ENCODE data around the gene RNF150.
A peak's percentile ranks its signal among the peaks of the same experiment; 100 is the strongest.

Gene RNF150

DNA sequence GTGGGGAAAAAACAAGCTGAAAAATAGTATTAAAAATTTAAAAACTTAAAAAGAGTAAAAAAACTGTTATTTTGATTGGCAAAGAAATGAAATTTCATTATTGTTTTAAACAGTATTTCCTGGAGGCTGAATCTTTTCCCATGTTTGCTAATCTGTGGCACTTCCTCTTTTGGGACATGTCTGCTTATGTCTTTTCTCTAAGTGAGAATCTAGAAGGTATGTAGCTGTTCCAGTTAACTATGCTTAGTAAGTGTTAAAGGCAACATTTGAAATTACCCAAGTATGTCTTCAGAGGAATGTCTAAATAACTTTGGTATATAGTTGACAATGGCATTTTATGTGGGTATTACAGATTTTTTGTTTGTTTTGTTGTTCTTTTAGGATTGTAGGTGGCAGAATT is 295.5 kb downstream of the RNF150 start:
- no peak for DNase-seq (ENCODE audit: low read depth in 1 of 2, low spot score in 1 of 2)
- H3K27ac ChIP-seq (replicated peaks) = no peak overlapping the region
- peaks cover 5% of the 10 kb centered on the region for H3K27me3 ChIP-seq (ENCODE audit: insufficient read depth, poor library complexity, severe bottlenecking)
- TF ChIP-seq SPI1 (IDR thresholded peaks at IDR 0.05; ENCODE audit: borderline replicate concordance, low read depth) = peak; percentile 96
- TF ChIP-seq REST (IDR thresholded peaks at IDR 0.05; ENCODE audit: insufficient replicate concordance, low read depth) = no peak
- TF ChIP-seq GABPA (IDR thresholded peaks at IDR 0.05; ENCODE audit: low read depth) = no peak
- no peak overlapping the region for H3K4me3 ChIP-seq (replicated peaks; ENCODE audit: insufficient read depth, low read length)

- no peak for DNase-seq (ENCODE audit: low read depth in 1 of 2, low spot score in 1 of 2)
- no peak for TF ChIP-seq GABPA (IDR thresholded peaks at IDR 0.05; ENCODE audit: low read depth)
- TF ChIP-seq SPI1 (IDR thresholded peaks at IDR 0.05; ENCODE audit: borderline replicate concordance, low read depth) = no peak
- TF ChIP-seq POLR2AphosphoS5 (IDR thresholded peaks at IDR 0.05; ENCODE audit: low read depth) = no peak
- TF ChIP-seq, protein P1, sequence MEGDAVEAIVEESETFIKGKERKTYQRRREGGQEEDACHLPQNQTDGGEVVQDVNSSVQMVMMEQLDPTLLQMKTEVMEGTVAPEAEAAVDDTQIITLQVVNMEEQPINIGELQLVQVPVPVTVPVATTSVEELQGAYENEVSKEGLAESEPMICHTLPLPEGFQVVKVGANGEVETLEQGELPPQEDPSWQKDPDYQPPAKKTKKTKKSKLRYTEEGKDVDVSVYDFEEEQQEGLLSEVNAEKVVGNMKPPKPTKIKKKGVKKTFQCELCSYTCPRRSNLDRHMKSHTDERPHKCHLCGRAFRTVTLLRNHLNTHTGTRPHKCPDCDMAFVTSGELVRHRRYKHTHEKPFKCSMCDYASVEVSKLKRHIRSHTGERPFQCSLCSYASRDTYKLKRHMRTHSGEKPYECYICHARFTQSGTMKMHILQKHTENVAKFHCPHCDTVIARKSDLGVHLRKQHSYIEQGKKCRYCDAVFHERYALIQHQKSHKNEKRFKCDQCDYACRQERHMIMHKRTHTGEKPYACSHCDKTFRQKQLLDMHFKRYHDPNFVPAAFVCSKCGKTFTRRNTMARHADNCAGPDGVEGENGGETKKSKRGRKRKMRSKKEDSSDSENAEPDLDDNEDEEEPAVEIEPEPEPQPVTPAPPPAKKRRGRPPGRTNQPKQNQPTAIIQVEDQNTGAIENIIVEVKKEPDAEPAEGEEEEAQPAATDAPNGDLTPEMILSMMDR (IDR thresholded peaks at IDR 0.05; ENCODE audit: insufficient read depth, low read length) = no peak
- TF ChIP-seq REST (IDR thresholded peaks at IDR 0.05; ENCODE audit: insufficient replicate concordance, low read depth) = no peak
- no peak overlapping the region for H3K27ac ChIP-seq (replicated peaks)
- no peak overlapping the region for H3K4me3 ChIP-seq (replicated peaks; ENCODE audit: insufficient read depth, low read length)
- peaks cover 5% of the 10 kb centered on the region for H3K27me3 ChIP-seq (ENCODE audit: insufficient read depth, poor library complexity, severe bottlenecking)
Measured at GRCh38 chr4:140834839-140835495, 298.3 kb downstream of the RNF150 start.

DNA sequence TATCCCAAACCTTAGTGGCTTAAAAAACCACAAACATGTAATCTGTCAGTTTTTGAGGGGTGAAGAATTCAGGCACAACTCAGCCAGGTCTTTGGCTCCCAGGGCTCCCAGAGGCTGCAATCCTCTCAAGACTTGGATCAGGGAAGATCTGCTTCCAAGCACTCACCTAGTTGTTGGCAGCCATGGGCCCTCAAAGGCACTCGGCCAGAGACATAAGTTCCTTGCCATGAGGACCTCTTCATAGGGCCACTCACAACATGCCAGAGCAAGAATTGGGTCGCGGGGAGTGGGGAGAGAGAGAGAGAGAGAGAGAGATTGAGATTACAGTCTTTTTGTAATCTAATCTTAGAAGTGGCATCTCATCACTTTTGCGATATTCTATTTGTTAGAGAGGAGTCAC is 300.0 kb downstream of the RNF150 start:
- Histone ChIP-seq H3K27ac (replicated peaks) (no peak overlapping the region), H3K27me3 (ENCODE audit: insufficient read depth, poor library complexity, severe bottlenecking) (peaks cover 5% of the 10 kb centered on the region), H3K4me3 (replicated peaks; ENCODE audit: insufficient read depth, low read length) (no peak overlapping the region)
- no peak for DNase-seq (ENCODE audit: low read depth in 1 of 2, low spot score in 1 of 2)
- TF ChIP-seq, protein P1 (IDR thresholded peaks at IDR 0.05; ENCODE audit: insufficient read depth, low read length) = no peak
- no peak for TF ChIP-seq GABPA (IDR thresholded peaks at IDR 0.05; ENCODE audit: low read depth)
- TF ChIP-seq SPI1 (IDR thresholded peaks at IDR 0.05; ENCODE audit: borderline replicate concordance, low read depth) = no peak
- TF ChIP-seq POLR2AphosphoS5 (IDR thresholded peaks at IDR 0.05; ENCODE audit: low read depth) = no peak
- no peak for TF ChIP-seq REST (IDR thresholded peaks at IDR 0.05; ENCODE audit: insufficient replicate concordance, low read depth)
